Measurements from ENCODE around the gene PIEZO1.

PIEZO1 gene

GRCh38 chr16:88701581-88702370, 83.2 kb downstream of the PIEZO1 start:
- Mint-ChIP-seq H3K4me3 (peak overlapping the region; percentile 93), H3K4me1 (ENCODE audit: low read depth) (peaks cover 78% of the 10 kb centered on the region)

GRCh38 chr16:88700636-88701482, 84.2 kb downstream of the PIEZO1 start:
- H3K9me3 Mint-ChIP-seq = no peaks in the 10 kb centered on the region
- peaks cover 84% of the 10 kb centered on the region for H3K36me3 Mint-ChIP-seq (ENCODE audit: low read depth)

More at GRCh38 chr16:88701581-88702370, 83.2 kb downstream of the PIEZO1 start:
- Mint-ChIP-seq H3K27ac (peak overlapping the region; percentile 89), H3K36me3 (ENCODE audit: low read depth) (peaks cover 75% of the 10 kb centered on the region), H3K27me3 (no peaks in the 10 kb centered on the region), H3K9me3 (no peaks in the 10 kb centered on the region)
- intact Hi-C loops (cut with micrococcal nuclease) = loop anchor here (1.0 to 10.0 kb wide), 3 partner anchors 15 to 107 kb away; partner anchors contain the start of genes MVD and SNAI3

GRCh38 chr16:88700322-88700635, 84.7 kb downstream of the PIEZO1 start:
- H3K4me1 Mint-ChIP-seq (ENCODE audit: low read depth) = peaks cover 85% of the 10 kb centered on the region
- H3K4me3 Mint-ChIP-seq = peak overlapping the region; percentile 93
- no peaks in the 10 kb centered on the region for H3K9me3 Mint-ChIP-seq
- H3K36me3 Mint-ChIP-seq (ENCODE audit: low read depth) = peaks cover 86% of the 10 kb centered on the region
- intact Hi-C loops (cut with micrococcal nuclease) = loop anchor here (2.0 to 10.0 kb wide), 2 partner anchors 13 to 105 kb away; partner anchors contain the start of gene SNAI3
- H3K27ac Mint-ChIP-seq = peak overlapping the region; percentile 89
- no peaks in the 10 kb centered on the region for H3K27me3 Mint-ChIP-seq

More at GRCh38 chr16:88700636-88701482, 84.2 kb downstream of the PIEZO1 start:
- intact Hi-C loops (cut with micrococcal nuclease) = loop anchor here (1.0 to 10.0 kb wide), 3 partner anchors 14 to 106 kb away; partner anchors contain the start of genes MVD and SNAI3
- Mint-ChIP-seq H3K4me1 (ENCODE audit: low read depth) (peaks cover 82% of the 10 kb centered on the region), H3K4me3 (peak overlapping the region; percentile 93), H3K27ac (peak overlapping the region; percentile 89), H3K27me3 (no peaks in the 10 kb centered on the region)

GRCh38 chr16:88699180-88699579, 85.8 kb downstream of the PIEZO1 start:
- peak overlapping the region; percentile 93 for H3K4me3 Mint-ChIP-seq

GRCh38 chr16:88698646-88699045, 86.4 kb downstream of the PIEZO1 start:
- Mint-ChIP-seq H3K4me1 (ENCODE audit: low read depth) (peaks cover 88% of the 10 kb centered on the region), H3K36me3 (ENCODE audit: low read depth) (peaks cover 95% of the 10 kb centered on the region), H3K27me3 (peaks cover 1% of the 10 kb centered on the region), H3K27ac (no peak overlapping the region), H3K9me3 (no peaks in the 10 kb centered on the region), H3K4me3 (no peak overlapping the region)
- intact Hi-C loops (cut with micrococcal nuclease) = no loop called here

More at GRCh38 chr16:88699180-88699579, 85.8 kb downstream of the PIEZO1 start:
- peaks cover 92% of the 10 kb centered on the region for H3K36me3 Mint-ChIP-seq (ENCODE audit: low read depth)
- peaks cover 88% of the 10 kb centered on the region for H3K4me1 Mint-ChIP-seq (ENCODE audit: low read depth)
- intact Hi-C loops (cut with micrococcal nuclease) = no loop called here
- H3K27ac Mint-ChIP-seq = peak overlapping the region; percentile 89
- H3K9me3 Mint-ChIP-seq = no peaks in the 10 kb centered on the region
- peaks cover 1% of the 10 kb centered on the region for H3K27me3 Mint-ChIP-seq

GRCh38 chr16:88697831-88698615, 87.0 kb downstream of the PIEZO1 start:
- intact Hi-C loops (cut with micrococcal nuclease) = no loop called here
- H3K9me3 Mint-ChIP-seq = no peaks in the 10 kb centered on the region
- H3K36me3 Mint-ChIP-seq (ENCODE audit: low read depth) = peaks cover 91% of the 10 kb centered on the region
- peak overlapping the region; percentile 42 for H3K27ac Mint-ChIP-seq
- H3K4me3 Mint-ChIP-seq = no peak overlapping the region
- peaks cover 1% of the 10 kb centered on the region for H3K27me3 Mint-ChIP-seq
- H3K4me1 Mint-ChIP-seq (ENCODE audit: low read depth) = peaks cover 85% of the 10 kb centered on the region

GRCh38 chr16:88697116-88697830, 87.7 kb downstream of the PIEZO1 start:
- no peaks in the 10 kb centered on the region for H3K9me3 Mint-ChIP-seq
- peak overlapping the region; percentile 42 for H3K27ac Mint-ChIP-seq
- intact Hi-C loops (cut with micrococcal nuclease) = no loop called here
- H3K4me1 Mint-ChIP-seq (ENCODE audit: low read depth) = peaks cover 85% of the 10 kb centered on the region
- peaks cover 84% of the 10 kb centered on the region for H3K36me3 Mint-ChIP-seq (ENCODE audit: low read depth)
- H3K4me3 Mint-ChIP-seq = no peak overlapping the region
- H3K27me3 Mint-ChIP-seq = peaks cover 1% of the 10 kb centered on the region

GRCh38 chr16:88696441-88696840, 88.6 kb downstream of the PIEZO1 start:
- Mint-ChIP-seq H3K4me3 (no peak overlapping the region), H3K9me3 (no peaks in the 10 kb centered on the region), H3K27ac (no peak overlapping the region), H3K27me3 (peaks cover 1% of the 10 kb centered on the region), H3K36me3 (ENCODE audit: low read depth) (peaks cover 75% of the 10 kb centered on the region), H3K4me1 (ENCODE audit: low read depth) (peaks cover 85% of the 10 kb centered on the region)
- intact Hi-C loops (cut with micrococcal nuclease) = no loop called here

- H3K27ac Mint-ChIP-seq = peak overlapping the region; percentile 69
- peaks cover 1% of the 10 kb centered on the region for H3K27me3 Mint-ChIP-seq
- no peak overlapping the region for H3K4me3 Mint-ChIP-seq
- peaks cover 68% of the 10 kb centered on the region for H3K36me3 Mint-ChIP-seq (ENCODE audit: low read depth)
- intact Hi-C loops (cut with micrococcal nuclease) = no loop called here
- peaks cover 85% of the 10 kb centered on the region for H3K4me1 Mint-ChIP-seq (ENCODE audit: low read depth)
- no peaks in the 10 kb centered on the region for H3K9me3 Mint-ChIP-seq
Observed at GRCh38 chr16:88695753-88696152, 89.3 kb downstream of the PIEZO1 start.

- no peaks in the 10 kb centered on the region for H3K9me3 Mint-ChIP-seq
- peaks cover 85% of the 10 kb centered on the region for H3K4me1 Mint-ChIP-seq (ENCODE audit: low read depth)
- H3K27me3 Mint-ChIP-seq = peaks cover 1% of the 10 kb centered on the region
- intact Hi-C loops (cut with micrococcal nuclease) = no loop called here
- no peak overlapping the region for H3K4me3 Mint-ChIP-seq
- H3K27ac Mint-ChIP-seq = peak overlapping the region; percentile 69
- H3K36me3 Mint-ChIP-seq (ENCODE audit: low read depth) = peaks cover 63% of the 10 kb centered on the region
Observed at GRCh38 chr16:88695218-88695617, 89.8 kb downstream of the PIEZO1 start.

GRCh38 chr16:88694221-88695087, 90.6 kb downstream of the PIEZO1 start:
- peak overlapping the region; percentile 69 for H3K27ac Mint-ChIP-seq
- H3K27me3 Mint-ChIP-seq = peaks cover 1% of the 10 kb centered on the region
- intact Hi-C loops (cut with micrococcal nuclease) = no loop called here
- H3K9me3 Mint-ChIP-seq = no peaks in the 10 kb centered on the region
- H3K36me3 Mint-ChIP-seq (ENCODE audit: low read depth) = peaks cover 55% of the 10 kb centered on the region
- H3K4me1 Mint-ChIP-seq (ENCODE audit: low read depth) = peaks cover 85% of the 10 kb centered on the region
- H3K4me3 Mint-ChIP-seq = no peak overlapping the region

GRCh38 chr16:88693420-88694177, 91.4 kb downstream of the PIEZO1 start:
- Mint-ChIP-seq H3K27ac (peak overlapping the region; percentile 69), H3K27me3 (peaks cover 7% of the 10 kb centered on the region)

More at GRCh38 chr16:88693420-88694177, 91.4 kb downstream of the PIEZO1 start:
- no peak overlapping the region for H3K4me3 Mint-ChIP-seq
- H3K4me1 Mint-ChIP-seq (ENCODE audit: low read depth) = peaks cover 87% of the 10 kb centered on the region
- peaks cover 47% of the 10 kb centered on the region for H3K36me3 Mint-ChIP-seq (ENCODE audit: low read depth)
- intact Hi-C loops (cut with micrococcal nuclease) = no loop called here
- H3K9me3 Mint-ChIP-seq = no peaks in the 10 kb centered on the region

Measured in dendritic cell treated with granulocyte-macrophage colony-stimulating factor and Interleukin-4, amounts not matched to agents 40 ng/mL and 50 ng/mL, for 4 days (primary cell).